K562 (cell line): ENCODE data around the gene THSD8. TPM values are rescaled to one million over a fixed set of nuclear protein-coding genes. Genes with fewer than 3 reads are reported as not detected.
A peak's percentile ranks its signal among the peaks of the same experiment; 100 is the strongest.

Source experiments
- ADNP ChIP-seq: fragments of 200-800 bp; sonication (Bioruptor generic); IDR thresholded peaks from 2 replicates; pipeline ENCODE4 v1.6.1; 2016; ENCODE audit warnings: missing genetic modification characterization, missing compliant biosample characterization
- AFF1 ChIP-seq, 2 experiments: fragments of 450-650 bp; IDR thresholded peaks; 2 replicates each; pipeline ENCODE4 v1.6.1; 2018; ENCODE audit warnings: mild to moderate bottlenecking in 2 of 2, low read depth in 1 of 2; ENCODE audit not compliant: partially characterized antibody in 2 of 2
- ASH1L ChIP-seq: fragments of 450-650 bp; IDR thresholded peaks from 2 replicates; pipeline ENCODE4 v1.6.1; 2018; ENCODE audit warnings: borderline replicate concordance, mild to moderate bottlenecking, low read depth; ENCODE audit not compliant: partially characterized antibody
- CBX5 ChIP-seq: IDR thresholded peaks from 2 replicates; pipeline ENCODE4 v1.6.1; 2014; ENCODE audit warnings: low read depth, borderline replicate concordance
- CTBP1 ChIP-seq: fragments of 450-650 bp; IDR thresholded peaks from 2 replicates; pipeline ENCODE4 v1.6.1; 2016; ENCODE audit warnings: borderline replicate concordance
- ESRRA ChIP-seq: fragments of 450-650 bp; IDR thresholded peaks from 2 replicates; pipeline ENCODE4 v1.6.1; 2014; ENCODE audit warnings: low read depth, mild to moderate bottlenecking, moderate library complexity, borderline replicate concordance
- FOXK2 ChIP-seq, 2 experiments: fragments of 450-650 bp; IDR thresholded peaks in 1 of 2; conservative IDR thresholded peaks in 1 of 2; 2 replicates each; pipeline ENCODE4 v1.6.1; 2016; ENCODE audit warnings: low read depth in 2 of 2, mild to moderate bottlenecking in 1 of 2
- GTF2A2 ChIP-seq: IDR thresholded peaks from 2 replicates; pipeline ENCODE4 v1.6.1; 2016; ENCODE audit warnings: mild to moderate bottlenecking, missing genetic modification characterization, missing compliant biosample characterization
- NRF1 ChIP-seq, 2 experiments: fragments of 450-650 bp; IDR thresholded peaks in 1 of 2; conservative IDR thresholded peaks in 1 of 2; 2 replicates each; pipeline ENCODE4 v1.6.1; 2014; ENCODE audit warnings: mild to moderate bottlenecking in 2 of 2
- SNIP1 ChIP-seq: fragments of 450-650 bp; IDR thresholded peaks from 2 replicates; pipeline ENCODE4 v1.7.1; 2017; ENCODE audit warnings: low read depth, mild to moderate bottlenecking
- TAF7 ChIP-seq: fragments of 450-650 bp; IDR thresholded peaks from 2 replicates; pipeline ENCODE4 v1.6.1; 2016; ENCODE audit warnings: missing genetic modification characterization, missing compliant biosample characterization
- ZBTB7A ChIP-seq: IDR thresholded peaks from 2 replicates; pipeline ENCODE4 v1.6.1; 2011; ENCODE audit warnings: low read depth, mild to moderate bottlenecking, low read length, moderate library complexity, borderline replicate concordance; ENCODE audit not compliant: control insufficient read depth
- ZNF232 ChIP-seq: sonication (generic); formaldehyde crosslinking; IDR thresholded peaks from 2 replicates; pipeline ENCODE4 v1.8.0; 2022; ENCODE audit warnings: mild to moderate bottlenecking, missing genetic modification reagents
- ZNF274 ChIP-seq: IDR thresholded peaks from 2 replicates; pipeline ENCODE4 v1.6.1; 2011; ENCODE audit warnings: low read depth, mild to moderate bottlenecking, low read length, moderate library complexity, borderline replicate concordance
- ZNF324 ChIP-seq: fragments of 250-450 bp; sonication (Bioruptor Pico); IDR thresholded peaks from 2 replicates; pipeline ENCODE4 v1.4.0; 2020; ENCODE audit warnings: mild to moderate bottlenecking
- ZNF449 ChIP-seq: fragments of 250-450 bp; sonication (Bioruptor Pico); IDR thresholded peaks from 2 replicates; pipeline ENCODE4 v1.8.0; 2022; ENCODE audit warnings: moderate library complexity, mild to moderate bottlenecking, inconsistent platforms
- ZNF512 ChIP-seq: IDR thresholded peaks from 2 replicates; pipeline ENCODE4 v1.6.1; 2016; ENCODE audit warnings: missing genetic modification characterization, missing compliant biosample characterization
- ZNF586 ChIP-seq: fragments of 450-650 bp; formaldehyde crosslinking; conservative IDR thresholded peaks from 2 replicates; pipeline ENCODE4 v1.4.0; 2020; ENCODE audit warnings: mild to moderate bottlenecking, moderate library complexity
- ZSCAN32 ChIP-seq: fragments of 450-650 bp; formaldehyde crosslinking; IDR thresholded peaks from 2 replicates; pipeline ENCODE4 v1.4.0; 2020; ENCODE audit warnings: mild to moderate bottlenecking, moderate library complexity
- polyA plus RNA-seq, 8 experiments: library from polyadenylated mRNA; depleted of rRNA in 4 of 8; stranded (reverse) in 5 of 8; unstranded in 3 of 8; fragments of >200 nt; fragmentation: Nextera tagmentation in 2 of 8; fragmentation: Illumina TruSeq in 1 of 8; extraction: Ambion mirVana in 2 of 8; extraction: Trizol in 1 of 8; gene quantifications; 2 replicates each; pipeline versions ENCODE4 v1.2.1 to v1.2.3, GENCODE V29; 2011 to 2014; ENCODE audit warnings: inconsistent platforms in 1 of 8, missing spikeins in 1 of 8
- total RNA-seq, 7 experiments: library from RNA; depleted of rRNA in 6 of 7; stranded (reverse); fragments of >200 nt in 6 of 7; fragmentation: Illumina TruSeq in 2 of 7; extraction: Trizol in 2 of 7; gene quantifications; 2 replicates each; pipeline versions ENCODE4 v1.2.1 to v1.2.3, GENCODE V29; 2011 to 2021; ENCODE audit warnings: low replicate concordance in 1 of 7

THSD8 gene
- total and polyA plus RNA-seq, 9 of the 15 experiments (the other 6 are each of a cell fraction or from before 2014, with no cell fraction given): 8.4 to 42.4 (median 19.9) TPM; not detected in 2

- TF ChIP-seq AFF1 (IDR thresholded peaks at IDR 0.05; ENCODE audit: low read depth in 1 of 2, partially characterized antibody in 2 of 2) (peak in 1 of 2 experiments; percentile 44), ASH1L (no peak), ZNF586 (CRISPR knock-in tag) (no peak), ZNF232 (CRISPR knock-in tag) (0 out of 2 replicates have a peak, but pooled peaks have one; percentile 87), ZBTB7A (peak; percentile 82; the same call in 1 of the 2 replicates), ADNP (tag) (no peak), ZNF512 (tag) (no peak), ZNF324 (CRISPR knock-in tag) (no peak), CTBP1 (peak; percentile 86), ZNF274 (no peak; the same call in 1 of the 2 replicates), GTF2A2 (tag) (peak; percentile 79), CBX5 (0 out of 2 replicates have a peak, but pooled peaks have one; percentile 33), ZSCAN32 (no peak), FOXK2 (conservative IDR thresholded peaks at IDR 0.05 in 1 of 2, IDR thresholded peaks at IDR 0.05 in 1 of 2; ENCODE audit: low read depth in 2 of 2) (peak in 1 of 2 experiments; percentile 99; a peak in 2 of 4 replicates), ESRRA (peak; percentile 68), SNIP1 (no peak), NRF1 (conservative IDR thresholded peaks at IDR 0.05 in 1 of 2, IDR thresholded peaks at IDR 0.05 in 1 of 2) (peak; percentile 68 to 74), ZNF449 (CRISPR knock-in tag) (no peak), TAF7 (peak; percentile 81)
Measured at GRCh38 chr19:12801466-12802266, at the start of gene THSD8, which contains the start of gene PRDX2 (continued).
